NOMO-1 treated with dmso at 0.1 percent for 144 hours (cell line): ENCODE results near the gene ASPSCR1.

ENCODE experiments used
- DNase-seq: peaks from one replicate; lab custom pipeline; 2025; ENCODE audit not compliant: unreplicated experiment; lab: John Stamatoyannopoulos, UW

ASPSCR1 gene

GRCh38 chr17:82011617-82012187, 34.3 kb downstream of the ASPSCR1 start:
- no peak for DNase-seq

- DNase-seq, result no peak
Observed at GRCh38 chr17:82012261-82012639, 34.8 kb downstream of the ASPSCR1 start.

GRCh38 chr17:82012640-82013295, 35.3 kb downstream of the ASPSCR1 start:
- DNase-seq, result no peak

- no peak for DNase-seq
Observed at GRCh38 chr17:82013341-82013740, 35.9 kb downstream of the ASPSCR1 start.

GRCh38 chr17:82013772-82014321, 36.4 kb downstream of the ASPSCR1 start:
- no peak for DNase-seq

- no peak for DNase-seq
Observed at GRCh38 chr17:82014432-82014831, 37.0 kb downstream of the ASPSCR1 start.

- DNase-seq, result no peak
Observed at GRCh38 chr17:82014971-82015310, 37.5 kb downstream of the ASPSCR1 start.

GRCh38 chr17:82015311-82015971, 38.0 kb downstream of the ASPSCR1 start:
- no peak for DNase-seq

GRCh38 chr17:82016061-82016874, 38.8 kb downstream of the ASPSCR1 start:
- DNase-seq, result no peak

GRCh38 chr17:82016875-82017459, 39.5 kb downstream of the ASPSCR1 start:
- no peak for DNase-seq

- DNase-seq, result no peak
Observed at GRCh38 chr17:82017612-82018151, 40.3 kb downstream of the ASPSCR1 start.

GRCh38 chr17:82018152-82018988, 40.9 kb downstream of the ASPSCR1 start:
- no peak for DNase-seq

GRCh38 chr17:82018989-82019689, 41.7 kb downstream of the ASPSCR1 start:
- DNase-seq, result no peak

- no peak for DNase-seq
Observed at GRCh38 chr17:82019690-82020571, 42.5 kb downstream of the ASPSCR1 start.

- DNase-seq, result no peak
Observed at GRCh38 chr17:82020572-82021106, 43.2 kb downstream of the ASPSCR1 start.

- no peak for DNase-seq
Observed at GRCh38 chr17:82021107-82021899, 43.9 kb downstream of the ASPSCR1 start.

- no peak for DNase-seq
Observed at GRCh38 chr17:82021900-82022309, 44.5 kb downstream of the ASPSCR1 start.
